IMR-90 (cell line): ENCODE data around the gene RFX3. TPM values are rescaled to one million over a fixed set of nuclear protein-coding genes. Genes with fewer than 3 reads are reported as not detected.

Experiments
- ATAC-seq: fragments of 200-7000 bp; cut with Tn5 transposase; 2 replicates; pipeline ENCODE4 v1.9.1; 2020; ENCODE audit warnings: low read depth, mild to moderate bottlenecking, moderate library complexity
- BruUV-seq: library from RNA; stranded (reverse); fragments of 400-500 nt; replicated peaks from 2 replicates; lab custom pipeline; 2021; lab: Mats Ljungman, UMichigan
- CTCF ChIA-PET: fragments of 300-600 bp; formaldehyde crosslinking; extraction: SDS; loops from one replicate; lab custom pipeline; 2021; ENCODE audit warnings: antibody characterized with exemption; lab: Yijun Ruan, JAX
- POLR2A ChIA-PET: fragments of 300-600 bp; sonication (Branson Sonifier 250); formaldehyde crosslinking; loops from one replicate; lab custom pipeline; 2022; ENCODE audit warnings: antibody characterized with exemption; ENCODE audit not compliant: unreplicated experiment; lab: Charles Lee
- DNase-seq: peaks from one replicate; pipeline ENCODE4 v3.0.0; 2013
- H2AFZ ChIP-seq: replicated peaks from 2 replicates; pipeline ENCODE3; 2013; ENCODE audit warnings: low read length, mild to moderate bottlenecking; ENCODE audit not compliant: poor library complexity
- H2AK5ac ChIP-seq: 2 replicates; pipeline ENCODE4 v1.6.1; 2013; ENCODE audit warnings: low read depth, low read length, inconsistent platforms
- H2AK9ac ChIP-seq: replicated peaks from 2 replicates; pipeline ENCODE3; 2013; ENCODE audit warnings: mild to moderate bottlenecking, low read depth, low read length, moderate library complexity; ENCODE audit not compliant: poor library complexity
- H2BK120ac ChIP-seq: 2 replicates; pipeline ENCODE4 v1.6.1; 2013; ENCODE audit warnings: low read depth, low read length, inconsistent platforms
- H2BK15ac ChIP-seq: 3 replicates; pipeline ENCODE4 v1.6.1; 2013; ENCODE audit warnings: low read depth, low read length, inconsistent platforms
- H2BK20ac ChIP-seq: 2 replicates; pipeline ENCODE4 v1.6.1; 2013; ENCODE audit warnings: low read depth, mild to moderate bottlenecking, inconsistent platforms, low read length, moderate library complexity
- H2BK5ac ChIP-seq: 2 replicates; pipeline ENCODE4 v1.6.1; 2013; ENCODE audit warnings: mild to moderate bottlenecking, low read depth, low read length, inconsistent platforms; ENCODE audit not compliant: poor library complexity, severe bottlenecking
- H3K14ac ChIP-seq: replicated peaks from 2 replicates; pipeline ENCODE4 v1.6.1; 2013; ENCODE audit warnings: low read depth, low read length, inconsistent platforms
- H3K18ac ChIP-seq: 2 replicates; pipeline ENCODE4 v1.6.1; 2013; ENCODE audit warnings: low read depth, low read length, control low read depth
- H3K23ac ChIP-seq: 2 replicates; pipeline ENCODE4 v1.6.1; 2013; ENCODE audit warnings: low read depth, low read length, inconsistent platforms
- H3K27ac ChIP-seq: 2 replicates; pipeline ENCODE4 v1.5.1; 2013; ENCODE audit warnings: mild to moderate bottlenecking, control low read depth, low read length; ENCODE audit not compliant: insufficient read depth
- H3K27me3 ChIP-seq: 2 replicates; pipeline ENCODE4 v1.6.1; 2013; ENCODE audit warnings: low read length; ENCODE audit not compliant: control insufficient read depth, insufficient read depth
- H3K36me3 ChIP-seq: 2 replicates; pipeline ENCODE4 v1.6.1; 2013; ENCODE audit warnings: low read length, mixed read lengths; ENCODE audit not compliant: control insufficient read depth, insufficient read depth
- H3K4ac ChIP-seq: 2 replicates; pipeline ENCODE4 v1.6.1; 2013; ENCODE audit warnings: low read depth, low read length, inconsistent platforms
- H3K4me1 ChIP-seq: 2 replicates; pipeline ENCODE4 v1.6.1; 2013; ENCODE audit warnings: low read length, mixed read lengths; ENCODE audit not compliant: control insufficient read depth, insufficient read depth
- H3K4me2 ChIP-seq: 2 replicates; pipeline ENCODE4 v1.6.1; 2013; ENCODE audit warnings: low read depth, mild to moderate bottlenecking, control low read depth, low read length, moderate library complexity
- H3K4me3 ChIP-seq: 2 replicates; pipeline ENCODE4 v1.5.1; 2013; ENCODE audit warnings: low read depth, mild to moderate bottlenecking, control low read depth, low read length, moderate library complexity; ENCODE audit not compliant: insufficient read depth
- H3K56ac ChIP-seq: 2 replicates; pipeline ENCODE4 v1.6.1; 2013; ENCODE audit warnings: low read length, inconsistent platforms; ENCODE audit not compliant: insufficient read depth; ENCODE audit errors: extremely low read depth
- H3K79me1 ChIP-seq, 2 experiments: 2 replicates each; pipeline ENCODE4 v1.6.1; 2013; ENCODE audit warnings: low read length in 2 of 2, inconsistent platforms in 1 of 2, low read depth in 1 of 2
- H3K9ac ChIP-seq: 2 replicates; pipeline ENCODE4 v1.6.1; 2013; ENCODE audit warnings: low read depth, low read length, control low read depth
- H3K9me1 ChIP-seq: 2 replicates; pipeline ENCODE4 v1.6.1; 2013; ENCODE audit warnings: low read length, inconsistent platforms; ENCODE audit not compliant: insufficient read depth
- H3K9me3 ChIP-seq: 2 replicates; pipeline ENCODE4 v1.6.1; 2013; ENCODE audit warnings: low read length; ENCODE audit not compliant: control insufficient read depth, insufficient read depth
- H4K20me1 ChIP-seq: 2 replicates; pipeline ENCODE4 v1.6.1; 2013; ENCODE audit warnings: low read length, inconsistent platforms; ENCODE audit not compliant: insufficient read depth
- H4K5ac ChIP-seq: 2 replicates; pipeline ENCODE4 v1.6.1; 2013; ENCODE audit warnings: mild to moderate bottlenecking, low read depth, low read length, control low read depth
- H4K8ac ChIP-seq, 2 experiments: 2 replicates each; pipeline ENCODE4 v1.6.1; 2013; ENCODE audit warnings: low read depth in 2 of 2, low read length in 2 of 2, control low read depth in 1 of 2, inconsistent platforms in 1 of 2
- H4K91ac ChIP-seq: 2 replicates; pipeline ENCODE4 v1.6.1; 2013; ENCODE audit warnings: low read depth, low read length, inconsistent platforms; ENCODE audit not compliant: insufficient read depth
- CHD1 ChIP-seq: IDR thresholded peaks from 2 replicates; pipeline ENCODE4 v1.6.1; 2012; ENCODE audit warnings: low read depth, low read length, improper control_type of control experiment
- FOS ChIP-seq: fragments of 150-350 bp; IDR thresholded peaks from 2 replicates; pipeline ENCODE4 v1.6.1; 2016; ENCODE audit warnings: low read depth, low read length
- MAFK ChIP-seq: IDR thresholded peaks from 2 replicates; pipeline ENCODE4 v1.6.1; 2012; ENCODE audit warnings: low read depth, low read length, improper control_type of control experiment
- MXI1 ChIP-seq: IDR thresholded peaks from 2 replicates; pipeline ENCODE4 v1.6.1; 2012; ENCODE audit warnings: low read depth, mild to moderate bottlenecking, low read length, moderate library complexity, borderline replicate concordance
- POLR2A ChIP-seq: IDR thresholded peaks from 2 replicates; pipeline ENCODE4 v1.6.1; 2012; ENCODE audit warnings: mild to moderate bottlenecking, low read depth, low read length
- SMC3 ChIP-seq: fragments of 150-350 bp; IDR thresholded peaks from 2 replicates; pipeline ENCODE4 v1.6.1; 2016; ENCODE audit warnings: low read depth, mild to moderate bottlenecking, antibody characterized with exemption, low read length, moderate library complexity
- WGBS, 2 experiments: methylation state at CpG; one replicate each; pipeline versions ENCODE4 v1.1.5 to v1.1.7; 2013; ENCODE audit warnings: missing lambda C conversion rate in 2 of 2; ENCODE audit not compliant: insufficient read length in 1 of 2; ENCODE audit errors: extremely low coverage in 2 of 2; 5-methylcytosine and 5-hydroxymethylcytosine counted together
- dilution Hi-C: fragments of 300-500 bp; cut with HindIII; formaldehyde crosslinking; loops from one replicate; pipeline ENCODE4 v1.14.3; 2018; ENCODE audit warnings: low sequenced_read_pairs; ENCODE audit not compliant: unreplicated experiment
- in situ Hi-C: fragments of 300-500 bp; cut with MboI; formaldehyde crosslinking; loops from 3 replicates; pipeline ENCODE4 v1.14.3; 2019; ENCODE audit warnings: low sequenced_read_pairs, inconsistent platforms, mixed read lengths
- intact Hi-C: fragments of 100-400 bp; cut with micrococcal nuclease; formaldehyde crosslinking; loops from 2 replicates; pipeline ENCODE4 v1.10.0; 2022
- polyA plus RNA-seq, 3 experiments: library from polyadenylated mRNA; depleted of rRNA; stranded (reverse); fragments of >200 nt; gene quantifications; 2 replicates each; pipeline ENCODE4 v1.2.3, GENCODE V29; 2012; ENCODE audit warnings: low replicate concordance in 1 of 3
- total RNA-seq: library from RNA; depleted of rRNA; stranded (reverse); fragments of >200 nt; gene quantifications from 2 replicates; pipeline ENCODE4 v1.2.3, GENCODE V29; 2012
- TF ChIP-seq, protein P1 (sequence below): fragments of 150-350 bp; IDR thresholded peaks from 2 replicates; pipeline ENCODE4 v1.6.1; 2017; ENCODE audit warnings: mild to moderate bottlenecking, antibody characterized with exemption, low read length, low read depth

The RFX3 gene
- total and polyA plus RNA-seq, 2 of the 4 experiments (the other 2 are of a cell fraction) = 1.7 to 2.7 TPM

DNA sequence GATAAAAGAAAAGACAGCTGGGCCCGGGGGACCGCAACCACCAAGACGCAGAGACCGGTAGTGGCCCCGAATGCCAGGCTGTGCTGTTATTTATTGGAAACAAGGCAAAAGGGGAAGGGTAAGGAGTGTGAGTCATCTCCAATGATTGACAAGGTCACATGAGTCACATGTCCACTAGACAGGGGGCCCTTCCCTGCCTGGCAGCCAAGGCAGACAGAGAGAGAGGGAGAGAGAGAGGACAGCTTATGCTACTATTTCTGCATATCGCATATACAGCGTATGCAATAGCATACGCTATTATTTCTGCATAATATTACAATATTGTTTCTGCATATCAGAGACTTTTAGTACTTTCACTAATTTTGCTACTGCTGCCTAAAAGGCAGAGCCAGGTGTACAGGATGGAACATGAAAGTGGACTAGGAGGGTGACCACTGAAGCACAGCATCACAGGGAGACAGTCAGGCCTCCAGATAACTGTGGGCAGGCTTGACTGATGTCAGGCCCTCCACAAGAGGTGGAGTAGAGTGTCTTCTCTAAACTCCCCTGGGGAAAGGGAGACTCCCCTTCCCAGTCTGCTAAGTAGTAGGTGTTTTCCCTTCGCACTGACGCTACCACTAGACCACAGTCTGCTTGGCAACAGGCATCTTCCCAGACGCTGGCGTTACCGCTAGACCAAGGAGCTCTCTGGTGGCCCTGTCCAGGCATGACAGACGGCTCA is 50.3 kb downstream of the RFX3 start:
- Histone ChIP-seq H2AFZ (no peak overlapping the region), H4K91ac (no peak overlapping the region), H2BK5ac (no peak overlapping the region), H4K5ac (no peak overlapping the region), H2BK120ac (no peak overlapping the region), H4K20me1 (no peaks in the 10 kb centered on the region), H3K9me3 (no peaks in the 10 kb centered on the region), H4K8ac (no peak overlapping the region), H3K9me1 (no peaks in the 10 kb centered on the region), H3K36me3 (no peaks in the 10 kb centered on the region), H2BK20ac (no peak overlapping the region), H3K4me1 (peaks cover 2% of the 10 kb centered on the region; the same call in 1 of the 2 replicates), H2AK9ac (no peak overlapping the region), H3K18ac (no peak overlapping the region), H3K4me2 (no peak overlapping the region), H2BK15ac (no peak overlapping the region), H3K4ac (no peak overlapping the region), H3K9ac (no peak overlapping the region), H3K27me3 (no peaks in the 10 kb centered on the region), H3K4me3 (no peak overlapping the region), H3K56ac (no peak overlapping the region), H2AK5ac (no peak overlapping the region), H3K14ac (no peak overlapping the region), H3K23ac (no peak overlapping the region), H3K27ac (no peak overlapping the region), H3K79me1 (no peaks in the 10 kb centered on the region)
- in situ Hi-C loops (no loop called here), dilution Hi-C loops (no loop called here), intact Hi-C loops (no loop called here)
- DNase-seq = no peak
- POLR2A ChIA-PET = no interaction called here
- CTCF ChIA-PET = no interaction called here
- no peak for TF ChIP-seq MAFK
- no peak for TF ChIP-seq CHD1
- no peak for TF ChIP-seq MXI1
- TF ChIP-seq SMC3 = no peak
- no peak for TF ChIP-seq POLR2A
- no peak for TF ChIP-seq FOS
- TF ChIP-seq, protein P1, sequence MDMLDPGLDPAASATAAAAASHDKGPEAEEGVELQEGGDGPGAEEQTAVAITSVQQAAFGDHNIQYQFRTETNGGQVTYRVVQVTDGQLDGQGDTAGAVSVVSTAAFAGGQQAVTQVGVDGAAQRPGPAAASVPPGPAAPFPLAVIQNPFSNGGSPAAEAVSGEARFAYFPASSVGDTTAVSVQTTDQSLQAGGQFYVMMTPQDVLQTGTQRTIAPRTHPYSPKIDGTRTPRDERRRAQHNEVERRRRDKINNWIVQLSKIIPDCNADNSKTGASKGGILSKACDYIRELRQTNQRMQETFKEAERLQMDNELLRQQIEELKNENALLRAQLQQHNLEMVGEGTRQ = no peak
- no TSS peak for BruUV-seq
- no CpG with 5 or more reads among the region's 14 CpGs for WGBS, 2 experiments
- ATAC-seq = no peak
